ENCODE measurements around the gene KRTAP10-2.

KRTAP10-2 gene

GRCh38 chr21:44520326-44521300 lies 30.7 kb downstream of the KRTAP10-2 start:
- no peak for TF ChIP-seq SIN3A (IDR thresholded peaks at IDR 0.05; ENCODE audit: borderline replicate concordance, insufficient read depth, low read length)
- TF ChIP-seq, protein P1, sequence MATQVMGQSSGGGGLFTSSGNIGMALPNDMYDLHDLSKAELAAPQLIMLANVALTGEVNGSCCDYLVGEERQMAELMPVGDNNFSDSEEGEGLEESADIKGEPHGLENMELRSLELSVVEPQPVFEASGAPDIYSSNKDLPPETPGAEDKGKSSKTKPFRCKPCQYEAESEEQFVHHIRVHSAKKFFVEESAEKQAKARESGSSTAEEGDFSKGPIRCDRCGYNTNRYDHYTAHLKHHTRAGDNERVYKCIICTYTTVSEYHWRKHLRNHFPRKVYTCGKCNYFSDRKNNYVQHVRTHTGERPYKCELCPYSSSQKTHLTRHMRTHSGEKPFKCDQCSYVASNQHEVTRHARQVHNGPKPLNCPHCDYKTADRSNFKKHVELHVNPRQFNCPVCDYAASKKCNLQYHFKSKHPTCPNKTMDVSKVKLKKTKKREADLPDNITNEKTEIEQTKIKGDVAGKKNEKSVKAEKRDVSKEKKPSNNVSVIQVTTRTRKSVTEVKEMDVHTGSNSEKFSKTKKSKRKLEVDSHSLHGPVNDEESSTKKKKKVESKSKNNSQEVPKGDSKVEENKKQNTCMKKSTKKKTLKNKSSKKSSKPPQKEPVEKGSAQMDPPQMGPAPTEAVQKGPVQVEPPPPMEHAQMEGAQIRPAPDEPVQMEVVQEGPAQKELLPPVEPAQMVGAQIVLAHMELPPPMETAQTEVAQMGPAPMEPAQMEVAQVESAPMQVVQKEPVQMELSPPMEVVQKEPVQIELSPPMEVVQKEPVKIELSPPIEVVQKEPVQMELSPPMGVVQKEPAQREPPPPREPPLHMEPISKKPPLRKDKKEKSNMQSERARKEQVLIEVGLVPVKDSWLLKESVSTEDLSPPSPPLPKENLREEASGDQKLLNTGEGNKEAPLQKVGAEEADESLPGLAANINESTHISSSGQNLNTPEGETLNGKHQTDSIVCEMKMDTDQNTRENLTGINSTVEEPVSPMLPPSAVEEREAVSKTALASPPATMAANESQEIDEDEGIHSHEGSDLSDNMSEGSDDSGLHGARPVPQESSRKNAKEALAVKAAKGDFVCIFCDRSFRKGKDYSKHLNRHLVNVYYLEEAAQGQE (IDR thresholded peaks at IDR 0.05; ENCODE audit: insufficient read depth in 1 of 2, low read depth in 2 of 2, low read length in 2 of 2), result no peak
- TF ChIP-seq TAF1 (IDR thresholded peaks at IDR 0.05; ENCODE audit: borderline replicate concordance, insufficient read depth, low read length), result no peak
- TF ChIP-seq FOXP2 (optimal IDR thresholded peaks at IDR 0.05; ENCODE audit: borderline replicate concordance, extremely low read depth, extremely low read length, insufficient read depth), result no peak
- no peak for TF ChIP-seq POLR2AphosphoS5 (IDR thresholded peaks at IDR 0.05; ENCODE audit: low read depth, low read length)

GRCh38 chr21:44519346-44520325 lies 31.7 kb downstream of the KRTAP10-2 start:
- no peak for TF ChIP-seq TAF1 (IDR thresholded peaks at IDR 0.05; ENCODE audit: borderline replicate concordance, insufficient read depth, low read length)
- no peak for TF ChIP-seq POLR2AphosphoS5 (IDR thresholded peaks at IDR 0.05; ENCODE audit: low read depth, low read length)
- no peak for TF ChIP-seq FOXP2 (optimal IDR thresholded peaks at IDR 0.05; ENCODE audit: borderline replicate concordance, extremely low read depth, extremely low read length, insufficient read depth)

DNA sequence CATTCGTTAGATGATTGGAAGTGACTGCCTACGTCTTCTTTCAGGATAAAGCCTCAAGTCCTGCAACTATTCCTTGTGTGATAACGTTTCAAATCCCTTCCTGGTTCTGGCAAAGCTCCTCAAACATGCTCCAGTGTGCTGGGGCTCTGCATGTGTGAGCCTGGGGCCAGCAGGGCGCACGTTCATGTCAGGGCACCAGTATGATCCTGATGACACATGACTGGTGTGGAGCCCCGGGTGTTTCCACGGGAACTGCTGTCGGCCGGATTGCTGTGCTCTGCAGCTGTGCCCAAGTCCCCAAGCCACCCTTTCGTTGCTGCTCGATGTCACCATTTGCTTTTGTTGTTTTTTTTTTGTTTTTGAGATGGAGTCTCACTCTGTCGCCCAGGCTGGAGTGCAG lies 32.6 kb downstream of the KRTAP10-2 start:
- TF ChIP-seq SIN3A (IDR thresholded peaks at IDR 0.05; ENCODE audit: borderline replicate concordance, insufficient read depth, low read length) (no peak), TAF1 (IDR thresholded peaks at IDR 0.05; ENCODE audit: borderline replicate concordance, insufficient read depth, low read length) (no peak), FOXP2 (optimal IDR thresholded peaks at IDR 0.05; ENCODE audit: borderline replicate concordance, extremely low read depth, extremely low read length, insufficient read depth) (no peak), POLR2AphosphoS5 (IDR thresholded peaks at IDR 0.05; ENCODE audit: low read depth, low read length) (no peak)
- TF ChIP-seq, protein P1 (IDR thresholded peaks at IDR 0.05; ENCODE audit: insufficient read depth in 1 of 2, low read depth in 2 of 2, low read length in 2 of 2), result no peak

GRCh38 chr21:44517175-44517899 lies 34.0 kb downstream of the KRTAP10-2 start:
- TF ChIP-seq, protein P1 (IDR thresholded peaks at IDR 0.05; ENCODE audit: insufficient read depth in 1 of 2, low read depth in 2 of 2, low read length in 2 of 2), result no peak
- TF ChIP-seq POLR2AphosphoS5 (IDR thresholded peaks at IDR 0.05; ENCODE audit: low read depth, low read length) (peak; percentile 41; the same call in 1 of the 2 replicates), FOXP2 (optimal IDR thresholded peaks at IDR 0.05; ENCODE audit: borderline replicate concordance, extremely low read depth, extremely low read length, insufficient read depth) (no peak), SIN3A (IDR thresholded peaks at IDR 0.05; ENCODE audit: borderline replicate concordance, insufficient read depth, low read length) (no peak), TAF1 (IDR thresholded peaks at IDR 0.05; ENCODE audit: borderline replicate concordance, insufficient read depth, low read length) (no peak)

Measured in PFSK-1 (cell line).